Superior temporal gyrus (tissue), 1 donor: Measurements from ENCODE around the gene GAGE12G.
"Not testable (repeated sequence)": the region's sequence is repeated elsewhere in the genome, so short reads cannot be mapped to it uniquely, and the experiment has no call there.

Experiments used
- DNase-seq: peaks from one replicate; pipeline ENCODE4 v3.0.0-alpha.2; 2016; ENCODE audit errors: extremely low spot score

The GAGE12G gene, protein sequence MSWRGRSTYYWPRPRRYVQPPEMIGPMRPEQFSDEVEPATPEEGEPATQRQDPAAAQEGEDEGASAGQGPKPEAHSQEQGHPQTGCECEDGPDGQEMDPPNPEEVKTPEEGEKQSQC

DNA sequence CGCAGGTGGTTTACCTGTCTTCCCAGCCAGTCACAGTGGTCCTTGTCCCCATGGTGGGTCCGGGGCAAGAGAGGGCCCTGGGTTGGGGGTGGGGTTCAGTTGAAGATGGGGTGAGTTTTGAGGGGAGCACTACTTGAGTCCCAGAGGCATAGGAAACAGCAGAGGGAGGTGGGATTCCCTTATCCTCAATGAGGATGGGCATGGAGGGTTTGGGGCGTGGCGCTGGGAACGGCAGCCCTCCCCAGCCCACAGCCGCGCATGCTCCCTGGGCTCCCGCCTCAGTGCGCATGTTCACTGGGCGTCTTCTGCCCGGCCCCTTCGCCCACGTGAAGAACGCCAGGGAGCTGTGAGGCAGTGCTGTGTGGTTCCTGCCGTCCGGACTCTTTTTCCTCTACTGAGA, at the start of gene GAGE12G:
Gene GAGE12G (plus strand): TSS at position 301 of the 400 bp plus-strand sequence. CDS start 1,155 bp downstream, outside the sequence.
- DNase-seq: not testable (repeated sequence)

DNA sequence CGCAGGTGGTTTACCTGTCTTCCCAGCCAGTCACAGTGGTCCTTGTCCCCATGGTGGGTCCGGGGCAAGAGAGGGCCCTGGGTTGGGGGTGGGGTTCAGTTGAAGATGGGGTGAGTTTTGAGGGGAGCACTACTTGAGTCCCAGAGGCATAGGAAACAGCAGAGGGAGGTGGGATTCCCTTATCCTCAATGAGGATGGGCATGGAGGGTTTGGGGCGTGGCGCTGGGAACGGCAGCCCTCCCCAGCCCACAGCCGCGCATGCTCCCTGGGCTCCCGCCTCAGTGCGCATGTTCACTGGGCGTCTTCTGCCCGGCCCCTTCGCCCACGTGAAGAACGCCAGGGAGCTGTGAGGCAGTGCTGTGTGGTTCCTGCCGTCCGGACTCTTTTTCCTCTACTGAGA, 38.3 kb upstream of the GAGE12G start, which contains the start of gene GAGE12C:
Gene GAGE12C (plus strand): TSS at position 301 of the 400 bp plus-strand sequence. CDS start 1,155 bp downstream, outside the sequence.
- DNase-seq: not testable (repeated sequence)

DNA sequence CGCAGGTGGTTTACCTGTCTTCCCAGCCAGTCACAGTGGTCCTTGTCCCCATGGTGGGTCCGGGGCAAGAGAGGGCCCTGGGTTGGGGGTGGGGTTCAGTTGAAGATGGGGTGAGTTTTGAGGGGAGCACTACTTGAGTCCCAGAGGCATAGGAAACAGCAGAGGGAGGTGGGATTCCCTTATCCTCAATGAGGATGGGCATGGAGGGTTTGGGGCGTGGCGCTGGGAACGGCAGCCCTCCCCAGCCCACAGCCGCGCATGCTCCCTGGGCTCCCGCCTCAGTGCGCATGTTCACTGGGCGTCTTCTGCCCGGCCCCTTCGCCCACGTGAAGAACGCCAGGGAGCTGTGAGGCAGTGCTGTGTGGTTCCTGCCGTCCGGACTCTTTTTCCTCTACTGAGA, 28.8 kb upstream of the GAGE12G start, which contains the start of gene GAGE12D:
Gene GAGE12D (plus strand): TSS at position 301 of the 400 bp plus-strand sequence. CDS start 1,155 bp downstream, outside the sequence.
- DNase-seq: not testable (repeated sequence)

DNA sequence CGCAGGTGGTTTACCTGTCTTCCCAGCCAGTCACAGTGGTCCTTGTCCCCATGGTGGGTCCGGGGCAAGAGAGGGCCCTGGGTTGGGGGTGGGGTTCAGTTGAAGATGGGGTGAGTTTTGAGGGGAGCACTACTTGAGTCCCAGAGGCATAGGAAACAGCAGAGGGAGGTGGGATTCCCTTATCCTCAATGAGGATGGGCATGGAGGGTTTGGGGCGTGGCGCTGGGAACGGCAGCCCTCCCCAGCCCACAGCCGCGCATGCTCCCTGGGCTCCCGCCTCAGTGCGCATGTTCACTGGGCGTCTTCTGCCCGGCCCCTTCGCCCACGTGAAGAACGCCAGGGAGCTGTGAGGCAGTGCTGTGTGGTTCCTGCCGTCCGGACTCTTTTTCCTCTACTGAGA, 19.2 kb upstream of the GAGE12G start, which contains the start of gene GAGE12E:
Gene GAGE12E (plus strand): TSS at position 301 of the 400 bp plus-strand sequence. CDS start 1,155 bp downstream, outside the sequence.
- DNase-seq: not testable (repeated sequence)

DNA sequence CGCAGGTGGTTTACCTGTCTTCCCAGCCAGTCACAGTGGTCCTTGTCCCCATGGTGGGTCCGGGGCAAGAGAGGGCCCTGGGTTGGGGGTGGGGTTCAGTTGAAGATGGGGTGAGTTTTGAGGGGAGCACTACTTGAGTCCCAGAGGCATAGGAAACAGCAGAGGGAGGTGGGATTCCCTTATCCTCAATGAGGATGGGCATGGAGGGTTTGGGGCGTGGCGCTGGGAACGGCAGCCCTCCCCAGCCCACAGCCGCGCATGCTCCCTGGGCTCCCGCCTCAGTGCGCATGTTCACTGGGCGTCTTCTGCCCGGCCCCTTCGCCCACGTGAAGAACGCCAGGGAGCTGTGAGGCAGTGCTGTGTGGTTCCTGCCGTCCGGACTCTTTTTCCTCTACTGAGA, 9.7 kb upstream of the GAGE12G start, which contains the start of gene GAGE12F:
Gene GAGE12F (plus strand): TSS at position 301 of the 400 bp plus-strand sequence. CDS start 1,155 bp downstream, outside the sequence.
- DNase-seq: not testable (repeated sequence)

DNA sequence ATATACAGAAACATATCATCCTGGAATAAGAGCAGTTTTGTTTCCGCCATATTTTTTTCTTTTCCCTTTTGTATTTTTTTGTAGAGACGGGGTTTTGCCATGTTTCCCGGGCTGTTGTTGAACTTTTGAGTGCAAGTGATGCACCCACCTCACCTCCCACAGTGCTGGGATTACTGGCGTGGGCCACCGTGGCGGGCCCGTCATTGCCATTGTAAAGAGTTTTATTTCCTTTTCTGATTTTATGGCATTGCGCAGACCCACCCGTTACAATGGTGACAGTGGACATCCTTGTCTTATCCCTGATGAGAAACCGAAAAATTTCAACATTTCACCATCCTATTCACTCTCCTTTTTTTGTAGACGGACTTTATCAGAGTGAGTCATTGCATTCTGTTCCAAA, 1.5 kb upstream of the GAGE12G start:
- not testable (repeated sequence) for DNase-seq

DNA sequence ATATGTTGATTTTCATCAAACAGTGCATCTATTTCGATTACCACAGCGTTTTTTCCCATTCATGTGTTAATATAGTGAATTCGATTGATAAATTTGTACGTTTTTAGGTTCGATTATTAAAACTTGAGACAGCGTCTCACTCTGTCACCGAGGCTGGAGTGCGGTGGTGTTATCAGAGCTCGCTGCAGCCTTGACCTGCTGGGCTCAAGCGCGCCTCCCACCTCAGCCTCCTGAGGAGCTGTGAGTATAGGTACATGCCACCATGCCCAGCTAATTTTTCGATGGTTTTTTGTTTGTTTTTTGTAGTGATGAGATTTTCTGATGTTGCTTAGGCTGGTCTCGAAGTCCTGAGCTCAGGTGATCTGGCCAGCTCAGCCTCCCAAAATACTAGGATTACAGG, 1.0 kb upstream of the GAGE12G start:
- DNase-seq: not testable (repeated sequence)

DNA sequence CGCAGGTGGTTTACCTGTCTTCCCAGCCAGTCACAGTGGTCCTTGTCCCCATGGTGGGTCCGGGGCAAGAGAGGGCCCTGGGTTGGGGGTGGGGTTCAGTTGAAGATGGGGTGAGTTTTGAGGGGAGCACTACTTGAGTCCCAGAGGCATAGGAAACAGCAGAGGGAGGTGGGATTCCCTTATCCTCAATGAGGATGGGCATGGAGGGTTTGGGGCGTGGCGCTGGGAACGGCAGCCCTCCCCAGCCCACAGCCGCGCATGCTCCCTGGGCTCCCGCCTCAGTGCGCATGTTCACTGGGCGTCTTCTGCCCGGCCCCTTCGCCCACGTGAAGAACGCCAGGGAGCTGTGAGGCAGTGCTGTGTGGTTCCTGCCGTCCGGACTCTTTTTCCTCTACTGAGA, 9.4 kb downstream of the GAGE12G start, which contains the start of gene GAGE12H:
Gene GAGE12H (plus strand): TSS at position 301 of the 400 bp plus-strand sequence. CDS start 1,155 bp downstream, outside the sequence.
- not testable (repeated sequence) for DNase-seq

DNA sequence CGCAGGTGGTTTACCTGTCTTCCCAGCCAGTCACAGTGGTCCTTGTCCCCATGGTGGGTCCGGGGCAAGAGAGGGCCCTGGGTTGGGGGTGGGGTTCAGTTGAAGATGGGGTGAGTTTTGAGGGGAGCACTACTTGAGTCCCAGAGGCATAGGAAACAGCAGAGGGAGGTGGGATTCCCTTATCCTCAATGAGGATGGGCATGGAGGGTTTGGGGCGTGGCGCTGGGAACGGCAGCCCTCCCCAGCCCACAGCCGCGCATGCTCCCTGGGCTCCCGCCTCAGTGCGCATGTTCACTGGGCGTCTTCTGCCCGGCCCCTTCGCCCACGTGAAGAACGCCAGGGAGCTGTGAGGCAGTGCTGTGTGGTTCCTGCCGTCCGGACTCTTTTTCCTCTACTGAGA, 19.0 kb downstream of the GAGE12G start, which contains the start of gene GAGE2A:
Gene GAGE2A (plus strand): TSS at position 301 of the 400 bp plus-strand sequence. CDS start 1,155 bp downstream, outside the sequence.
- DNase-seq: not testable (repeated sequence)

DNA sequence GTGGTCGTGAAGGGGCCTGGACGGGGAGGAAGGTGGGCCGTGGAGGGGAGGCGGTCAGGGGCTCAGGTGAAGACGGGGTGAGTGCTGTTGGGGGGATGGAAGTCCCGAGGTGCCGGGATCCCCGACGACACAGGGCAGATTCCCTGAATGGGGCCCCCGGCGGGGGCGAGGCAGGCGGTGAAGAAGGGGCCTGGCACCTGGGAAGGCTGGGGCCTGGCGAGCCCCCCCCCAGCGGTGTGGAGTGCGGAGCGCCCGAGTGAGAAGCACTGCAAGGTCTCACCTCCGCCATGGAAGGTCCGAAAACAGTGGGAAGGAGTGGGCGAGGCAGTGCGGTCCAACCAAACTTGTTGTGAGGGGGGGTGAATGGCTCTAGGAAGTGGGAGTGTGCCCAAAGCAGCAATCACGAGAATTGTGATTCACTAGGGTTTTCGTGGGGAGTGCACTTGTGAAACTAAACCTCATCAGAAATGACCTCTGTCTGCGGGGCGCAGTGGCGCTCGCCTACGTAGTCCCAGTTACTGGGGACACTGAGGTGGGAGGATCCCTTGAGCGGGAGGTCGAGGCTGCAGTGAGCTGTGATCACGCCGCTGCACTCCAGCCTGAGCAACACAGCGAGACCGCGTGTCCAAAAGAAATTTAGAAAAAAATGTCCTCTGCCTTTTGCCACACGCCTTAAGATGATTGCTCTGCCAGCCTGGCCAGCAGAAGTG, 19.7 kb downstream of the GAGE12G start:
- DNase-seq: not testable (repeated sequence)

DNA sequence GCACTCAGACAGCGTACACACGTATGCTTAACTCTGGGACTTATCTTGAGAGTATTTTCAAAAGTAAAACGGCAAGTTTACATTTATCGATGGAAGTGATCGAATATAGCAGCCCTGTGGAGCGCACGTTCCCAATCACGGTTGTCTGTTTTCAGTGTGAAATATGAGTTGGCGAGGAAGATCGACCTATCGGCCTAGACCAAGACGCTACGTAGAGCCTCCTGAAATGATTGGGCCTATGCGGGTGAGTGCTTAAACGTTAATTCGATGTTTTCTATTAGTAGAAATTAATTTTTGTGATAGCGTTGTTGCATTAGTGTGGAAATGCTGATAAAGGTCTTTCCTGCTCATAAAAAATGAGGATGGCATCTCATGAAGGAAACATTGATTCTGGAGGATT, 20.3 kb downstream of the GAGE12G start:
- DNase-seq: not testable (repeated sequence)

DNA sequence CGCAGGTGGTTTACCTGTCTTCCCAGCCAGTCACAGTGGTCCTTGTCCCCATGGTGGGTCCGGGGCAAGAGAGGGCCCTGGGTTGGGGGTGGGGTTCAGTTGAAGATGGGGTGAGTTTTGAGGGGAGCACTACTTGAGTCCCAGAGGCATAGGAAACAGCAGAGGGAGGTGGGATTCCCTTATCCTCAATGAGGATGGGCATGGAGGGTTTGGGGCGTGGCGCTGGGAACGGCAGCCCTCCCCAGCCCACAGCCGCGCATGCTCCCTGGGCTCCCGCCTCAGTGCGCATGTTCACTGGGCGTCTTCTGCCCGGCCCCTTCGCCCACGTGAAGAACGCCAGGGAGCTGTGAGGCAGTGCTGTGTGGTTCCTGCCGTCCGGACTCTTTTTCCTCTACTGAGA, 28.5 kb downstream of the GAGE12G start, which contains the start of gene GAGE1:
Gene GAGE1 (plus strand): TSS at position 301 of the 400 bp plus-strand sequence. CDS start 1,155 bp downstream, outside the sequence.
- DNase-seq: not testable (repeated sequence)

DNA sequence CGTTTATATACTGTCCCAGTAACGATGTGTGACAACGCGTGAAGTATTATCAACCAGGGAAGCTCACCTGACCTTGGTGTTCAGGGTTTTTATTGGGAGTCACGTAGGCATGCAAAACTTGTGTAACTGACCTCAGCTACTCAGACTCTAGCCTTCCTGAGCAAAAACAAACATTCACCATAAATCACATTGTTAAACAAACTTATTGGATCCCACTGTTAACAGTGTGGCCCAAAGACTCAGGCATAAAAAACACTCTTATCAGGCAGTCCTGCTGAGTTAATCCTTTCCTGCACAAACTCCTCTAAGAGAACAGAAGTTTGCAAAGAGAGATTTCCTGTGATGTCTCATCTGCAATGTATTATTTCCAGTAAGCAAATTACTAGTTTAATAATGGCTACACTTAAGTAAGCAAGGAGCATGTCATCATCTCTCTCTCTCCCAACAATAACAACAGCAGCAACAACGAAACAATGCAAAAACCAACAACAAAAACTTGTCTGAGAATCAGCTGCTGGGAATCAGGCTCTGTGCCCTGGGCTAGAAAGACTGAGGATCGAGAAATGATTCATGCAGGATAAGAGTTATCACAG, 40.6 kb downstream of the GAGE12G start:
- DNase-seq: no peak

DNA sequence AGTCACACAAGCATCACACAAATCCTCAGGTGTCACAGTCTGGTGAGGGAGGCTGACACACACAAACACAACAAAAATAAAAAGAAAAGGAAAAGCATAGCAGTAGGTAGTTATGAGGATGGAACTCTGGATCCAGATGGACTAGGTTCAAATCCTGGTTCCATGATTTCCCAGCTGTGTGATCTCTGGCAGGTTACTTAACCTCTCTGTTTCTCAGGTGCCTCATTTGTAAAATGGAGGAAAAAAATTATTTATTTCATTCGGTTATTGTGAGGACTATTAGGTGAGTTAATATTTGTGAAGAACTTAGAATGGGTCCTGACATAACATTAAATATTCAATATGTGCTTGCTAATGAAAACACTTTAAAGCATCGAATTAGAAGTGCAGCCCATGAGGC, 48.4 kb downstream of the GAGE12G start:
- no peak for DNase-seq
